ENCODE results near the gene FRMD4A.

FRMD4A gene

DNA sequence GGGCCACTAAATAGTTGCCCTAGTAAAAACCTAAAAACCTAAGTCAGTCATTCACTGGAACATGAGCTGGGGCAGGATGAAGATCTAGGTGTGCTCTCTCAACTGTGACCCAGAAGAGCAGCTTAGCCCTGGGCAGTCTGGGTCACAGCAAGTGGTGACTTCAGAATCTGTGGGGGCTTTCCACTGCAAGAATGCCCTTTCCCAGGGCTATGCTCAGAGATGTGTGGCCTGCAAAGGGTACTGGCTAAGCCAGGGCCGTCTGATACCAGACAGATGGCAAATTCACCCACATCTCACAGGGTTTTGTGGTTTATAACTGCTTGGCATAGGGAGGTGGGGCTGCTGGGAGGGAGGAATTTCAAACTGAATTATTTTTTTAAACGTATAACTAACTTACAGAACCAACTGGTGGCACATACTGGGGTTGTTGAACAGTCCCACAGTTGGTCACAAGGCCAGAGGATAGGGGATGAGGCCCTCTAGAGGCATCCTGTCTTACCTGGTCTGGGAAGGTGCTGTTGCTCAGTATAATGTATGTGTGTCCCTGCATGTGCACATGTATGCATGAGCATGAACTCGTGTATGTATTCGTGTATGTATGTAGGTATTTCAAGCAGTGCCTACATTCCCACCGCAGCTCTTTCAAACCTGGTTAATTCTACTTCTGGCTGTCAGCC is 680.7 kb downstream of the FRMD4A start:
- no peak for DNase-seq (ENCODE audit: low spot score)

- DNase-seq (ENCODE audit: low spot score) = no peak
Measured at GRCh38 chr10:13648425-13648824, 682.3 kb downstream of the FRMD4A start.

DNA sequence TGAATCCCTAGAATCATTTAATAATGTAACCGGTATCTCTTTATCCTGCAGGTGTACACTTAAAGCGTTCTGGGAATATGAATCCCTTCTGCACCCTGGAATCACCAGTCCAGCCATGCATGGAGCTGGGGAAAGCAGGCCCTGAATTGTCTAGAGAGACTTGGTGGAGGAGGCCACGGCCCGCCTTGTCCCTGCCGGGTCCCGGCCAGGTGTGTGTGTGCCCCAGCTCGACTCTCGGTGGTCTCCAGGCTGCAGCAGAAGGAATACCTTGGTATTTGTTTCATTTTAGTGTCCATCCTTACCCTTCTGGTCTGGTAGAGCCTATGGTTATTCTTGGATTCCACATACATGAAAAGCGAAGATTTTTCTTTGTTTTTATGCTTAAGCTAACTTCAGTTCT is 685.9 kb downstream of the FRMD4A start:
- DNase-seq (ENCODE audit: low spot score) = no peak

DNA sequence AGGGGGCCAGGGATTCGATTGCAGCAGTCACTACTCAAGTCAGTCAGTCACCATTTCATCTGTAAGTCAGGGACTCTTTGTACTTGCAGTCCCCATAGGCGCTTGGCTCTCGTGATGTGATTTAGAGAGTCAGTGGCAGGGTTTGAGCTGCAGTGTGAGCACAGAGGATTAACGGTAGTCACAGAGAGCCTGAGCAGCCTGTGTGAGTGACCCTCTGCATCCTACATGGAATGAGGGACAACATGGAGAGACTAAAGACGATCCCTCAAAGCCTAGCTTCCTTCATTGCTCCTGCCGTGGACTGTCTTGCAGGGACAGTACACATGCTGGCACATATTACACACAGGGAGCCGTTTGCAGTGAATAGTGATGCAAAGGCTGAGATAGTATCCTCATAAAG is 687.7 kb downstream of the FRMD4A start:
- DNase-seq (ENCODE audit: low spot score) = no peak

- DNase-seq (ENCODE audit: low spot score) = no peak
Measured at GRCh38 chr10:13642293-13642692, 688.4 kb downstream of the FRMD4A start.

DNA sequence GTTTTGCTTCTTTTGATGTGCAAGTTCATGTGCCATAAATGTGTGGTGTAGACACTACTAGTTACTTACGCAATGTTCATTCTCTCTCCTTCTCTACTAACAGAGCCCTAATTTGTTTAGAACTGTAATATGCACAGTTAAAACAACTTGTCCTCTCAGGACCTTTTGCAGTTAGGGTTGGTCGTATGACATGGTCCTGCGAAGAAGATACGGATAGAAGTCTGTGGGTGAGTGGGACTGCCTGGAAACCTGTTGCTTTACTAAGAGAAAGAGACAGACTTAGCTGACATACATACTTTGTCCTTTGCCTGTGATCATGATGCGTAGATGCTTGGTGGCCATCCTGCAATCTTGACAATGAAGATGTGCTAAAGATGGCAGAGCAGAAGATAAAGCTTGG is 692.8 kb downstream of the FRMD4A start:
- no peak for DNase-seq (ENCODE audit: low spot score)

DNA sequence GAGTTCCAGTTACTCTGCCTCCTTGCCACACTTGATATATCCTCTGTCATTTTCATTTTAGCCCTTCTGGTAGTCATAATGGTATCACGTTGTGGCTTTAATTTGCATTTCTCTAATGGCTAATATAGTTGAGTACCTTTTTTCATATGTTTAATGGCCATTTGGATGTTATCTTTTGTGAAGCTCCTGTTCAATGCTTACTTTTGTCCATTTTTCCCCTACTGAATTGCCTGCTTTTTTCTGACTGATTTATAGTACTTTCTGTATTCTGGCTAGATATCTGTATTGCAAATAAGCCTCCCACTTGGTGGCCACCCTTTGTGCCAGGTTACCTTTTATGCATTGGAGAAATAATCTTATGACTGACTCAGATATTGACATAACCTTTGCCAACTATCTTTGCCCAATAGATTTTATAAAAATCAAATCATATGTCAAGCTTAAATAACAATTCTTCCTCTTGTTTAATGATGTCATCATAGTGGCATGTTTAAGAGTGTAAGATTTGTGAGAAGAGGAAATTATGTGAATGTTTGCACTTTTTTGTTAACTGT is 693.3 kb downstream of the FRMD4A start:
- no peak for DNase-seq (ENCODE audit: low spot score)

GRCh38 chr10:13636776-13637175 is 693.9 kb downstream of the FRMD4A start:
- no peak for DNase-seq (ENCODE audit: low spot score)

DNA sequence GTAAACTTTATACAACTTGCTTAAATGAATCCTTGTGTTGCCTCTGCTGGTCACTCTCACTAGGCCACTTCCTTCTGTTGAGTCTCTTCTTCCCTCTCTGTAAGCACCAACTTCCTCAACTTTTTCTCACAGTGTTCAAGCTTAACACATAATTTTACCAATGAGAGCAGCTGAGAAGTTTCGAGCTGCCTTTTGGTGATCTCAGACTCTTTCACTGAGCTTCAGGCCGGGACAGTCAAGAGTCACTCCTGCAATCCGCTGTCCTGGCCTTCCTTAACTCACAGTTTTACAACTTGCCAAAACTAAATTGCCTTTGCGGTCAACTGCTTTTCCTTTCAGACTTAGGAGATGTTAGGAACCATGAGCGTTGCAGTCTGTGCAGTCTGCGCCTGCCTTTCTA is 696.5 kb downstream of the FRMD4A start:
- DNase-seq (ENCODE audit: low spot score) = no peak

DNA sequence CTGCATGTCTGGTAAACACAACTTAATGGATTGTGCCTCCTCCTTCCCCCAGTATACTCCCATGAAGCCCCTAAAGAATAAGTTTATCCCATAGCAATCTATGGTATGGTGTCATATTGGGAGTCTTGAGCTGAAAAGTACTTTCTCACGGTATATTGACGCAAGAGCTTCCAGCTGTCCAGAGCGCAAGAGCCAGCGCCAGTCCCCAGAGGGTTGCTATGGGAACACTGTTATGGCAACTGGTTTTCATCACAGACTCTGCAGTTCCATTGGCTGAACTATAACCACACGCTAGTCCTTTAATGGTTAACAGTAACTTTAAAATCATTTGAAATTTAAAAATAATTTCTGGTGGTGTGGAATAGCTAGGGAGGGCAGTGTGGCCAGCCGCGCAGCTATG is 697.0 kb downstream of the FRMD4A start:
- no peak for DNase-seq (ENCODE audit: low spot score)

- DNase-seq (ENCODE audit: low spot score) = no peak
Measured at GRCh38 chr10:13632884-13633440, 697.8 kb downstream of the FRMD4A start.

DNA sequence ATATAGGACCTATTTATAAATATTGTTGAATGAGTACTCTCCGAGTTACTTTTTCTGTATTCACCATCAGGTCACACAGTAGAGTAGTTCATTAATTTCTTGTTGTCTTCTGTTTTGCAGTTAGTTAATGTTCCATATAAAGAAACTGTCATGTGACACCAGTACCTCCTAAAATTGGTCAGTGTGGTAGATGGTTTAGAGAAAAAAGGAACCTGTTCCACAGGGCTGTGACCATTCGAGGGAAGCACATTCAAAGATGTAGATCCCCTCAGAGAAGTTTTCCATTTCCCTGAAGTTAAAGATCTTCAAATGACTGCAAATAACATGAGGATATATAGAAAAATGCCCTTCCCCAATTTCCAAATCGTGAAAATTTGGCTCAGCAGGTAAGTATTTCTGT is 698.3 kb downstream of the FRMD4A start:
- DNase-seq (ENCODE audit: low spot score) = no peak

DNA sequence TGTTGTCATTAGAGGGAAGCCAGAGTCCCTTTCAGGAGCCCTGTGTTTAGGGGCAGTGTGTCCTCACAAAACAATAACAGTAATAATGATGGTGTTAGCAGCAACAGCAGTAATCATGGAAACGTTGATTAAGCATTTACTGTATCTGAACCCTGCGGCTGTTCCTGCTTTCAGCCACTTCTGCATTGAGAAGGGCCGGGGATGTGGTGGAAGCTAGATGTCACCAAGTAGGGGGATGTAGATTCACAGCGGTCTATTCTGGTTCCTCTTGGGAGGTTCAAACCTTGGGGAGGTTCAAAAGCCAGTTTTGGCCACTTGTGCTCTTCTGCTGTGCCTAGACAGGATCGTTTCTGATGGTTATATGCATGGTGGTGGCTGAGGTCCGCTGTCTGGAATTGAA is 699.1 kb downstream of the FRMD4A start:
- DNase-seq (ENCODE audit: low spot score) = no peak

GRCh38 chr10:13630231-13630630 is 700.5 kb downstream of the FRMD4A start:
- no peak for DNase-seq (ENCODE audit: low spot score)

DNA sequence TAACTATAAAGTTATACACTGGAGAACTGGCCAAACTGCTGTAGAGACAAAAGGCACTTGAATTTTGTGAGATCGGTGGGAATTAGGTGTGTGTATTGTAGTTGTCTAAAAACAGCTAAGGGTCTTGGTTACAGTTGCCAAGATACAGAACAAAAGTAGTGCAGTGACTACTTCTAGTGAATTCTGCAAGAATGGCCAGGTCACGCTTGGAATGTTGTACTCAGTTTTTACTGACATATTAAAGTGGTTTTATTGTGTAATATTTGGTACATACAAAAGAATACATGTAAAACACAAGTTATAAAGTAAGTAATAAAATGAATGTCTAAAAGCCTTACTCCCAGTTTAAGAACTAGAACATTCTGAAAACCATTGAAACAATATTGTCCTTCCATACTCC is 701.6 kb downstream of the FRMD4A start:
- no peak for DNase-seq (ENCODE audit: low spot score)

DNA sequence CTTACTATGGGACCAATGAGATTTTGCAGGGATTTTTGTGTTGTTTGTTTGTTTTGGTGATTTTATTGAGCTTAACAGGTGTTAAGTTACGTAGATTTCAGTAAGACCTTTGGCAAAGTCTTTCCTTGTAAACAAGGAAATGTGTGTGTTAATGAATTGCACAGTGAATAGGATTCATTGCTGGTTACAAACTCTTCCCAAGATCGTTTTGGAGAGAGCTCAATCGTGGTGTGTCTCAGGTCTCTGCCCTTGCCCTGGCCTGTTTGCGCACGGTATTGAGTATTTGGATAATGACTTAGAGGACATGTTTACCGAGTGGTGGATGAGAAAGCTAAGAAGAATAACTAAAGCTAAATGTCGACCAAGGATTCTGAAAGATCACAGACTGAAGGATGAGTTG is 702.1 kb downstream of the FRMD4A start:
- no peak for DNase-seq (ENCODE audit: low spot score)

- no peak for DNase-seq (ENCODE audit: low spot score)
Measured at GRCh38 chr10:13627459-13628310, 703.0 kb downstream of the FRMD4A start.

DNA sequence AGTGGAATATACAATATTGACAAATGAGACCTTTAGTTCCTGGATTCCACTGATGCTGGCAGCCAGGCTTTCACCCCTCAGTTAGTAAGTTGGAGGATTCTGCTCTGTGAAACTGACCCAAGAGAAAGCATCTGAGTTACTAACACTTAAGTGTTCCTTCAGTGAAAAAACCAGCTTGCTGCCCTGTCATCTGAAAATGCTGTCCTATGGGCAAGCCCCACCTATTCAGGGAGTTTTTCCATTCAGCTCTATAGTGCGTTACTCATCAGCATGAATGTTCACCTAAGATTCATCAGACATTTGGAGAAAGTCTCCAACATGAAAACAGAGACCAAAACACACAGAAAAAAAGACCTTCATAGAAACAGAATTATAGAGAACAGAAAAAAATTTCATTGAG is 706.1 kb downstream of the FRMD4A start:
- no peak for DNase-seq (ENCODE audit: low spot score)

DNA sequence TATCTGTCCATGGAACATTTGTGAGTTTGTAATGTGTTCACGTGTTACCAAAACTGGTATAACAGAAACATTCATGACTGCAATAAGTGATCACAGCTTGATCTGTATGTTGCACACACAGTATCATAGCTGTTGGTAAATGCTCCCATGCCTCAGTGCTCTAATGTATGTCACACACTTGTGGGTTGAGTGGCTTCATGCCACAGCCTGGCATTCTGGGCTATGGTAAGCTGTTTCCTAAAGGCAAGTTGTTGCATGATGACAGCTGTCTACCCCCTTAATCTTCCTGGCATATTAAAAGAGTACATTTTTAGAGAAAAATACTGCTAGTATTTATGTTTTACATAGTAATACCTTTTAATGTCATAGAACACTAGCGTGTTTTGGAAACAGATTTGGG is 708.8 kb downstream of the FRMD4A start:
- no peak for DNase-seq (ENCODE audit: low spot score)

GRCh38 chr10:13617116-13617515 is 713.6 kb downstream of the FRMD4A start:
- no peak for DNase-seq (ENCODE audit: low spot score)

DNA sequence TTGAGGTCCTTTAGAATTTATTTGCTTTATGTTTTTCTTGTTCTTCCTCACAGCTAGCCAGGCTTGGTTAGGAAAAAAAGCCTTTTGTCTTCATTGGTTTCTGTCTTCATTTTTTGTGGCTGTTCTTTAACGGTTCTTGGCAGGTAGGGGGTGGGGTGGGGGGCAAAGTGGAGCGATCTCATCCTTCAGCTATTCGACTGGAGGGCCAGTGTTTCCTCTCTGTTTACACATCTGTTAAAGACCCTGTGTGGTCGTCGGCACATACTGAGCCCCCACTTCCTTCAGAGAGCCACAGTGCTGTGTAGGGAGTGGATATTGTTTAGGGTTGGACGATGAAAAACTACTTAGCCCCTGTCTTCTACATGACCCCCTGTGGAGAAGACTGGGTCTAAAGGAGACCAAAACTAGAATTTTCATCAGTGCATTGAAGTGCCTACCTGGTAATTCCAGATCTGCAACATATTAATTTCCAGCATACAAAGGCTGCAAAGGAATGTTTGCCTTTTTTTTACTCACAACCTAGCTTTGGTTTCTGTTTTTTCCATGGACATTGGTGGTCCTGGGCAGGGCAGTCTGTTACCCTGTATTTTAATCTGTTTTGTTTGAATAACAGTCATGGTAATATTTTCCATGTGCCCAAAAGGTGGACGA is 714.9 kb downstream of the FRMD4A start:
- no peak for DNase-seq (ENCODE audit: low spot score)

DNA sequence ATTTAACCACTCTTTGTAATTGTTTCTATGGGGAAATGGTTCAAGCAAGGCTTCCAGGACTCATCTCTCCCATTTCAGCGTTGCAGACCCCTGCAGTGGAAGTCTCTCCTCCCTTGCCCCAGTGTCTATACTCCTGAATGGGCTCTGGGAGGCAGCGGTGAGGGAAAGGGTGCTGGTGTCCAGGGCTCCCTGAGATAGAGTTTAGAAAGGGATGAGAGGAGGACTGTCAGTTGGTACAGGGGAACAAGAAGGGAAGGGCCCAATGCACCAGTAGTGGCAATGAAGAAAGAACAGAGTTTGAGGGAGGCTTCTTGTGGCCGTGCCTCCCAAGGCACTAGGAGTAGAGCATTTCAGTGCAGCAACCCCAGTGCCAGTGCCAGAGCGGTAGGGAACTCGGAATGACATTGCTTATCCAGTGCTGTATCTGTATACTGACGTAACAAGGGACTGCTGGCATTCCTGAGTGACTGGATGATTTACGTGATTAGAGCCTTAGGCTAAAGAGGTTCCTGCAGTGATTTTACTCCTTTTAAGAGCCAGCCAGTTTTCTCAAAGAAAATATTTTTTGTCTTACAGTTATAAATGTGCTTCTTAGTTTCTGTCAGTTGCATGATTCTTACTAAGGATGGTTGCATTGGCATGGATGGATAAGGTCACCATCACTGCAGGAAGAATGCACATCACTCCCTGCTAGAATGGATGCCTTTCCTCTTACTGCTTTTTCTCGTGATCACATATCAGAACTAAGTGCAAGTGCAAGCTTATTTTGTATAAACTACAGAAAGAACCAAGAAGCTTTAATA is 716.0 kb downstream of the FRMD4A start:
- DNase-seq (ENCODE audit: low spot score) = no peak

All from CD4-positive, alpha-beta T cell treated with Interleukin-15 for 4 hours (primary cell).